Ishikawa (cell line): ENCODE results near the gene DNAJB11.
A peak's percentile ranks its signal among the peaks of the same experiment; 100 is the strongest.

Experiments
- CEBPB ChIP-seq: IDR thresholded peaks from 2 replicates; pipeline ENCODE4 v1.6.1; 2012
- CREB1 ChIP-seq: IDR thresholded peaks from 2 replicates; pipeline ENCODE4 v1.6.1; 2012; ENCODE audit warnings: low read depth
- EGR1 ChIP-seq: IDR thresholded peaks from 2 replicates; pipeline ENCODE4 v1.6.1; 2012
- EP300 ChIP-seq: IDR thresholded peaks from 2 replicates; pipeline ENCODE4 v1.6.1; 2012; ENCODE audit warnings: borderline replicate concordance
- FOXM1 ChIP-seq: IDR thresholded peaks from 2 replicates; pipeline ENCODE4 v1.6.1; 2012; ENCODE audit warnings: low read depth, borderline replicate concordance
- MAX ChIP-seq: IDR thresholded peaks from 2 replicates; pipeline ENCODE4 v1.6.1; 2012
- NFIC ChIP-seq: IDR thresholded peaks from 2 replicates; pipeline ENCODE4 v1.6.1; 2012
- RAD21 ChIP-seq: IDR thresholded peaks from 2 replicates; pipeline ENCODE4 v1.6.1; 2012; ENCODE audit warnings: low read depth
- REST ChIP-seq: IDR thresholded peaks from 2 replicates; pipeline ENCODE4 v1.6.1; 2012; ENCODE audit warnings: low read depth, mild to moderate bottlenecking
- TAF1 ChIP-seq: IDR thresholded peaks from 2 replicates; pipeline ENCODE4 v1.6.1; 2012; ENCODE audit warnings: low read depth, mild to moderate bottlenecking
- TCF12 ChIP-seq: IDR thresholded peaks from 2 replicates; pipeline ENCODE4 v1.6.1; 2012; ENCODE audit warnings: low read depth
- TEAD4 ChIP-seq: IDR thresholded peaks from 2 replicates; pipeline ENCODE4 v1.6.1; 2012
- USF1 ChIP-seq: IDR thresholded peaks from 2 replicates; pipeline ENCODE4 v1.6.1; 2012
- YY1 ChIP-seq: IDR thresholded peaks from 2 replicates; pipeline ENCODE4 v1.6.1; 2012; ENCODE audit warnings: low read depth
- ZBTB7A ChIP-seq: IDR thresholded peaks from 2 replicates; pipeline ENCODE4 v1.6.1; 2012; ENCODE audit warnings: low read depth

The DNAJB11 gene

GRCh38 chr3:186605561-186606545 is 35.3 kb downstream of the DNAJB11 start:
- no peak for TF ChIP-seq MAX
- TF ChIP-seq CREB1, result no peak
- no peak for TF ChIP-seq RAD21
- no peak for TF ChIP-seq EP300
- no peak for TF ChIP-seq CEBPB
- TF ChIP-seq FOXM1, result no peak
- TF ChIP-seq TCF12, result no peak
- no peak for TF ChIP-seq NFIC
- no peak for TF ChIP-seq ZBTB7A
- no peak for TF ChIP-seq USF1
- TF ChIP-seq YY1, result no peak

- TF ChIP-seq RAD21 (no peak), REST (no peak), CREB1 (no peak), YY1 (no peak), ZBTB7A (no peak), EGR1 (no peak), USF1 (no peak)
Measured at GRCh38 chr3:186608624-186609215, 38.2 kb downstream of the DNAJB11 start.

GRCh38 chr3:186609247-186609868 is 38.8 kb downstream of the DNAJB11 start:
- no peak for TF ChIP-seq NFIC
- TF ChIP-seq TEAD4, result no peak
- TF ChIP-seq TCF12, result no peak
- no peak for TF ChIP-seq MAX
- TF ChIP-seq EGR1, result no peak
- no peak for TF ChIP-seq REST
- no peak for TF ChIP-seq ZBTB7A
- TF ChIP-seq CREB1, result no peak
- TF ChIP-seq FOXM1, result no peak
- 0 out of 2 replicates have a peak, but pooled peaks have one; percentile 39 for TF ChIP-seq YY1
- no peak for TF ChIP-seq EP300
- TF ChIP-seq CEBPB, result no peak
- no peak for TF ChIP-seq TAF1
- TF ChIP-seq USF1, result no peak
- peak; percentile 55 for TF ChIP-seq RAD21

GRCh38 chr3:186612065-186612464 is 41.5 kb downstream of the DNAJB11 start:
- TF ChIP-seq TCF12, result no peak
- TF ChIP-seq EGR1, result no peak
- no peak for TF ChIP-seq REST
- no peak for TF ChIP-seq ZBTB7A
- no peak for TF ChIP-seq MAX
- no peak for TF ChIP-seq TAF1
- TF ChIP-seq FOXM1, result no peak
- TF ChIP-seq YY1, result no peak
- TF ChIP-seq TEAD4, result no peak
- no peak for TF ChIP-seq RAD21
- no peak for TF ChIP-seq NFIC
- TF ChIP-seq USF1, result no peak
- no peak for TF ChIP-seq EP300
- TF ChIP-seq CEBPB, result no peak
- TF ChIP-seq CREB1, result no peak
